Type B pancreatic cell (in vitro differentiated cells): Measurements from ENCODE around the gene PALB2. TPM values are rescaled to one million over a fixed set of nuclear protein-coding genes. Genes with fewer than 3 reads are reported as not detected.
A peak's percentile ranks its signal among the peaks of the same experiment; 100 is the strongest.

Experiments
- DNase-seq: peaks from one replicate; pipeline ENCODE4 v3.0.0; 2021; ENCODE audit warnings: mixed read lengths; ENCODE audit not compliant: unreplicated experiment; ENCODE audit errors: extremely low spot score
- H3K27ac Mint-ChIP-seq: 2 replicates; pipeline ENCODE4 v1.8.0; 2021; ENCODE audit warnings: mild to moderate bottlenecking, mixed read lengths
- H3K27me3 Mint-ChIP-seq: 2 replicates; pipeline ENCODE4 v1.8.0; 2021; ENCODE audit warnings: mixed read lengths
- H3K36me3 Mint-ChIP-seq: 2 replicates; pipeline ENCODE4 v1.8.0; 2021; ENCODE audit warnings: mixed read lengths
- H3K4me1 Mint-ChIP-seq: one replicate; pipeline ENCODE4 v1.8.0; 2021; ENCODE audit warnings: mixed read lengths; ENCODE audit not compliant: unreplicated experiment
- H3K4me3 Mint-ChIP-seq: 2 replicates; pipeline ENCODE4 v1.8.0; 2021; ENCODE audit warnings: mild to moderate bottlenecking, mixed read lengths
- H3K9me3 Mint-ChIP-seq: 2 replicates; pipeline ENCODE4 v1.8.0; 2021; ENCODE audit warnings: mixed read lengths
- total RNA-seq: library from RNA; stranded (reverse); gene quantifications from 2 replicates; pipeline ENCODE4 v1.2.1, GENCODE V29; 2021; ENCODE audit warnings: low replicate concordance
- TF ChIP-seq, protein P1 (sequence below): fragments of 200-600 bp; sonication (generic); conservative IDR thresholded peaks from 2 replicates; pipeline ENCODE4 v1.5.0; 2021; ENCODE audit warnings: antibody characterized with exemption, mild to moderate bottlenecking

The PALB2 gene
- total RNA-seq, 1 donor from 2014 or later: 19.3 TPM

DNA sequence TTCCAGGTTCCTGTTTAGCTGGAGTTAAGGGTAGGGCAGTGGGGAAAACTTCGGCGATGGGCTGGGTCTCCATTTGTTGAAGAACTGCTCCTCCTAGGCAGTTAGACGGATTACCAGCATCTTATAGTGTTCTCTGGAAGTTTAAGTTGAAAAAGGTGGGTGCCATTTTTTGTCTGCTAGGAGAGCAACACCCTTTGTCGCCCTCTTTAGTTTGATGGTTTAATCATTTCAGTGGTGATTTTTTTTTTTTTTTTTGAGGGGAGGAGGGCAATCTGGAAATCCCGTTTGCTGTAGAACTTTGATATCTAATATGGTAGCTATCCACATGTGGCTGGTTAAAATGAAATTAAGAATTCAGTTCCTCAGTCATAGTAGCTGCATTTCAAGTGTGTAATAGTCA is 79.5 kb downstream of the PALB2 start:
- no peak overlapping the region for H3K4me3 Mint-ChIP-seq
- DNase-seq: no peak
- H3K4me1 Mint-ChIP-seq: no peaks in the 10 kb centered on the region
- no peaks in the 10 kb centered on the region for H3K27me3 Mint-ChIP-seq
- no peaks in the 10 kb centered on the region for H3K9me3 Mint-ChIP-seq
- peaks cover 11% of the 10 kb centered on the region for H3K36me3 Mint-ChIP-seq
- H3K27ac Mint-ChIP-seq: peak overlapping the region; percentile 29
- TF ChIP-seq, protein P1, sequence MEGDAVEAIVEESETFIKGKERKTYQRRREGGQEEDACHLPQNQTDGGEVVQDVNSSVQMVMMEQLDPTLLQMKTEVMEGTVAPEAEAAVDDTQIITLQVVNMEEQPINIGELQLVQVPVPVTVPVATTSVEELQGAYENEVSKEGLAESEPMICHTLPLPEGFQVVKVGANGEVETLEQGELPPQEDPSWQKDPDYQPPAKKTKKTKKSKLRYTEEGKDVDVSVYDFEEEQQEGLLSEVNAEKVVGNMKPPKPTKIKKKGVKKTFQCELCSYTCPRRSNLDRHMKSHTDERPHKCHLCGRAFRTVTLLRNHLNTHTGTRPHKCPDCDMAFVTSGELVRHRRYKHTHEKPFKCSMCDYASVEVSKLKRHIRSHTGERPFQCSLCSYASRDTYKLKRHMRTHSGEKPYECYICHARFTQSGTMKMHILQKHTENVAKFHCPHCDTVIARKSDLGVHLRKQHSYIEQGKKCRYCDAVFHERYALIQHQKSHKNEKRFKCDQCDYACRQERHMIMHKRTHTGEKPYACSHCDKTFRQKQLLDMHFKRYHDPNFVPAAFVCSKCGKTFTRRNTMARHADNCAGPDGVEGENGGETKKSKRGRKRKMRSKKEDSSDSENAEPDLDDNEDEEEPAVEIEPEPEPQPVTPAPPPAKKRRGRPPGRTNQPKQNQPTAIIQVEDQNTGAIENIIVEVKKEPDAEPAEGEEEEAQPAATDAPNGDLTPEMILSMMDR: no peak

DNA sequence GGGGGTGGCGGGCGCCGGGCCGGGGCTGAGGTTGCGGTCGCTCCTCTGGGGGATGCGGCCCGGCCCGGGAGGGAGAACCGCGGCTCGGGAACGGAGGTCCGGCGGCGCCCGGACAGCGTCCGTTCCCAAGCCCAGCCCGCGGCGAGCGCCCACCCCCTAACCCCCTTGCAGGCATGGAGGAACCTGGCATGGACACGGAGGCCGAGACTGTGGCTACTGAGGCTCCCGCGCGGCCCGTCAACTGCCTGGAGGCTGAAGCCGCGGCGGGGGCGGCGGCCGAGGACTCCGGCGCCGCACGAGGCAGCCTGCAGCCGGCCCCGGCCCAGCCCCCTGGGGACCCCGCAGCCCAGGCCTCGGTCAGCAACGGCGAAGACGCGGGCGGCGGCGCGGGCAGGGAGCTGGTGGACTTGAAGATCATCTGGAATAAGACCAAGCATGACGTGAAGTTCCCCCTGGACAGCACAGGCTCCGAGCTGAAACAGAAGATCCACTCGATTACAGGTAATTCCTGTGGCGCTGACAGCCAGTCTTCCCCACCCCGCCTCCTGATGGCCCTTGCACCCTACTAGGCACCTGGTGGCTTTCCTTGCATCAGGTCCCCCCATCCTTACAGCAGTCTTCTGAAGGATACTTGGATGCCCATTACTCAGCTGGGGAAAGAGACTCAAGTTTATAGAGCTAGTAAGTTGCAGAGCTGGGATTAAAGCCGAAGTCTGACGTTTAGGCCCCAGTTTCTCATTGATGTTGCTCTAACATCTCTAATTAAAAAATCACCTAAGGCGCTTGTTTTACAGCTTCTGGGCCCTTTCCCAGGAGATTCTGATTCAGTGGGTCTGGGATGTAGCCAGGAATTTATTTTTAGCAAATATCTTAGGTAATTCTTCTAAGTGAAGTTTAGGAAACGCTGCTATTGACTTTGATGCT is 83.1 kb downstream of the PALB2 start:
- TF ChIP-seq, protein P1: no peak
- H3K4me3 Mint-ChIP-seq: peak overlapping the region; percentile 94
- no peaks in the 10 kb centered on the region for H3K4me1 Mint-ChIP-seq
- peak; percentile 71 for DNase-seq
- no peaks in the 10 kb centered on the region for H3K27me3 Mint-ChIP-seq
- H3K27ac Mint-ChIP-seq: peak overlapping the region; percentile 92
- no peaks in the 10 kb centered on the region for H3K9me3 Mint-ChIP-seq
- no peaks in the 10 kb centered on the region for H3K36me3 Mint-ChIP-seq

DNA sequence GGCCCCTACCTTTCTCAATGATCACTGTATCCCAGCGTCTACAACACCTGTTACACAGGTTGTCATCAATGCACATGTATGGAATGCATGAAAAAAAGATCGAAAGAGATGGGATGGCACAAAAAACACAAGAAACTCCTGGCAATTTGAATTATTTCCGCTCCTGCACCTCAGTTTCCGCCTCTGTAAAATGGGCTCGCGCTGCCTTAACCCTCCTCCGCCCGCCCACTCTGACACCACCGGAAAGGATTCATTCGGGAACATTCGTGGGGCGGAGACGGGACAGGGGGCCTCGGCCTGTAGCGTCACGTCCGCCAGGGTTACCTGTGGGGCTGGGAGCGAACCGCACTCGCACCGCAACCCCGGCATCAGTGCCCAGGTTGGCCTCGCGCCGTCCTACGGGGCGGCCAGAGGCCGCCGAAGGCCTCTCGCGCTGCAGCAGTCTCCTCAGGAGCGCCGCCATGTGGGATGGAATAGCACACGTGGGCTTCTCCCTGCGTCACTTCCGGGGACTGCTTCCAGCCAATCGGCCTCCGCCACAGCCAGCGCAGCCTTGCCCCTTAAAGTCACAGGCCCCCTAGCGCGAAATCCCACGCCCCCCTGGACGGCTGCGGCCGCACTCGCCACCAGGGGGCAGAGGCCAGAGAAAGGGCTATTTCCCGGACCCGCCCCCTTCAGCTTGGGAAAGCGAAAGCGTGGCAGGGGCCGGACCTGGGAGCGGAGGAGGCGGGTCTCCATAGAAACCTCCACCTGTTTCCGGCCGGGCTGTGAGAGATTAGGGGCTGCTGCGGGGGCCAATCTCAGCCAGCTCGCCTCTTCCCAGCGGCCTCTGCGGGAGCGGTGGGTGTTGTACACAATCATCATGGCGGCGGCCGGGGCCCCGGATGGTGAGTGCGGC is 84.0 kb downstream of the PALB2 start, which contains the start of the genes EARS2 and UBFD1:
Gene EARS2, minus strand, starts transcription at position 470 of the 898 bp plus-strand sequence. Its CDS starts 7 bp downstream, at position 463.
Gene UBFD1, plus strand, starts transcription at position 847 of the 898 bp plus-strand sequence. Its CDS starts 16 bp downstream, at position 863.
- peak within 1 kb of the TSS; percentile 94 for H3K4me3 Mint-ChIP-seq
- H3K4me1 Mint-ChIP-seq: no peaks in the 10 kb centered on the region
- H3K27me3 Mint-ChIP-seq: no peaks in the 10 kb centered on the region
- H3K27ac Mint-ChIP-seq: peak within 1 kb of the TSS; percentile 92
- peak; percentile 99 for DNase-seq
- TF ChIP-seq, protein P1: peak; percentile 96
- peaks cover under 1% of the 10 kb centered on the region for H3K36me3 Mint-ChIP-seq
- no peaks in the 10 kb centered on the region for H3K9me3 Mint-ChIP-seq

DNA sequence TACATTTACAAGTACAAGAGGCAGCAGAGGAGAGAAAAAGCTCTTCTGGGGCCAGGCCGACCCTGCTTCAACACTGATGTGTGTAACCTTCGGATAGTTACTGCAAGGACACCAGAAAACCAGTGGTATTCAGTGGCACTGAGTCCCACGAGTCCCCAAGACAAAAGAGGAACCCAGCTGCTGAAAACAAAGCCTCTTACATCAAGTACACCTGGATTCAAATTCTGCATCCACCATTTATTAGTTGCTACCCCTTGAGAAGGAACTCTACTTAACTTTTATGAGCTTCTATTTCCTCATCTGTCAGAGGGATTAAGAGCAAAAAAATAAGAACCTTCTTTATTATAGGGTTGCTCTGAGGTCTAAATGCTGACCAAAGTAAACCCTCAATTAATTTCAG is 86.6 kb downstream of the PALB2 start:
- no peaks in the 10 kb centered on the region for H3K9me3 Mint-ChIP-seq
- no peaks in the 10 kb centered on the region for H3K4me1 Mint-ChIP-seq
- no peaks in the 10 kb centered on the region for H3K27me3 Mint-ChIP-seq
- H3K4me3 Mint-ChIP-seq: no peak overlapping the region
- H3K27ac Mint-ChIP-seq: no peak overlapping the region
- H3K36me3 Mint-ChIP-seq: peaks cover 3% of the 10 kb centered on the region
- TF ChIP-seq, protein P1: no peak
- DNase-seq: no peak

Other genes with a start within 250 kb of the PALB2 start
- 24.0 and 29.3 TPM in 2 replicates for gene COG7, start 188.1 kb downstream of the PALB2 start, total RNA-seq
- gene GGA2, start 130.8 kb downstream of the PALB2 start, total RNA-seq: 63.3 and 105 TPM in 2 replicates
- 24.4 and 25.3 TPM in 2 replicates for gene EARS2, start 84.0 kb downstream of the PALB2 start, total RNA-seq
- gene UBFD1, start 83.6 kb downstream of the PALB2 start, total RNA-seq: 91.9 and 97.6 TPM in 2 replicates
- 86.3 and 103 TPM in 2 replicates for gene NDUFAB1, start 45.0 kb downstream of the PALB2 start, total RNA-seq
- 77.8 and 78.3 TPM in 2 replicates for gene DCTN5, start 156 bp upstream of the PALB2 start, total RNA-seq
- 21.6 and 67.2 TPM in 2 replicates for gene PLK1, start 37.6 kb upstream of the PALB2 start, total RNA-seq
- 0.64 and 3.1 TPM in 2 replicates for gene ERN2, start 71.9 kb upstream of the PALB2 start, total RNA-seq
- 0.17 and 1.0 TPM in 2 replicates for gene CHP2, start 113.7 kb upstream of the PALB2 start, total RNA-seq
- gene PRKCB, start 194.7 kb upstream of the PALB2 start, total RNA-seq: 0.95 and 10.2 TPM in 2 replicates